B cell (primary cell): ENCODE results near the gene GFOD2.

Experiments used
- EZH2 ChIP-seq: IDR thresholded peaks from 2 replicates; pipeline ENCODE4 v1.6.1; 2012; ENCODE audit warnings: borderline replicate concordance, low read depth, mild to moderate bottlenecking, moderate library complexity, low read length; ENCODE audit not compliant: insufficient read depth, poor library complexity, severe bottlenecking
- TF ChIP-seq, protein P1 (sequence below): fragments of 200-600 bp; IDR thresholded peaks from one replicate; pipeline ENCODE4 v1.8.0; 2022; ENCODE audit warnings: antibody characterized with exemption, mild to moderate bottlenecking

DNA sequence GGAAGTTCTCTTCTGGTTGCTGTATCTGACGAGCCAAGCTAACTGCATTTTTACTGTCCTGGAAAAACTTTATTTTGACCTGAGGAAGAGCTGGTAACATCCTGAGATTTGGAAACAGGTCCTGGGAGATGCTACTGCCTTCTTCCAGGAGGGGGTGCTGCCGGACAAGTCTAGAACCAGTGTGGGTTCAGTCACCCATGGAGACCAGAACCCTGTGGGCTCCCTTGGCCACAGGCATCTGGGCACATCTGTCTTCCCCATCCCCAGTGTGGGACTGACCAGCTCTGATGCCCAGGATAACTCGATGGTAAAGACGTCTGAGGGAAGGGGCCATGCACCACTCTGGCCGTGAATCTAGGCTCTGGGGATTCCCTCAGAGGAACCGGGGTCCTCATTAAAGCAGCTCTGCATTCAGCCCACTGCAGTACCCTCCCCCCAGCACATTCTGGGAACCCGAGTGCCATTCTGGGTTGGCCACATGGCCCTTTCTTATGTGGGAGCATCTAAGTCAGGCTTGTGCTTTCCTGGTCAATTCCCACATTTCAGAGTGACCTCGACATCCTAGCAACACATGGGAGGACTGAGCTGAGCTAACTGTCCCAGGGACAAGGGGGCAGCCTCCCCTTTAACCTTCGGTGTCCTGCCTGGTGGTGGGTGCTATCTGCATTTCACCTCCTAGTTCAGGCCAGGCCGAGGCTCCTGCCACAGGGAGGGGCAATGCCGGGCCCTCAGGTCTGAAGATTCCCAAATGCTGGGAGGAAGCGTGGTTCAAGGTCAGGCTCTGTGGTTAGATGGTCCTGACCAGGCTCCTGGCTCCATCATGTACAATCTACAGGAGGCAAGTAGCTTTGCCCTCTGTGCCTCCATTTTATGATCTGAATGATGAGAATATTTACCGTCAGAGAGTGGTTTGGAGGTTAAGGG is 46.1 kb downstream of the GFOD2 start:
- TF ChIP-seq, protein P1, sequence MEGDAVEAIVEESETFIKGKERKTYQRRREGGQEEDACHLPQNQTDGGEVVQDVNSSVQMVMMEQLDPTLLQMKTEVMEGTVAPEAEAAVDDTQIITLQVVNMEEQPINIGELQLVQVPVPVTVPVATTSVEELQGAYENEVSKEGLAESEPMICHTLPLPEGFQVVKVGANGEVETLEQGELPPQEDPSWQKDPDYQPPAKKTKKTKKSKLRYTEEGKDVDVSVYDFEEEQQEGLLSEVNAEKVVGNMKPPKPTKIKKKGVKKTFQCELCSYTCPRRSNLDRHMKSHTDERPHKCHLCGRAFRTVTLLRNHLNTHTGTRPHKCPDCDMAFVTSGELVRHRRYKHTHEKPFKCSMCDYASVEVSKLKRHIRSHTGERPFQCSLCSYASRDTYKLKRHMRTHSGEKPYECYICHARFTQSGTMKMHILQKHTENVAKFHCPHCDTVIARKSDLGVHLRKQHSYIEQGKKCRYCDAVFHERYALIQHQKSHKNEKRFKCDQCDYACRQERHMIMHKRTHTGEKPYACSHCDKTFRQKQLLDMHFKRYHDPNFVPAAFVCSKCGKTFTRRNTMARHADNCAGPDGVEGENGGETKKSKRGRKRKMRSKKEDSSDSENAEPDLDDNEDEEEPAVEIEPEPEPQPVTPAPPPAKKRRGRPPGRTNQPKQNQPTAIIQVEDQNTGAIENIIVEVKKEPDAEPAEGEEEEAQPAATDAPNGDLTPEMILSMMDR: peak; percentile 81
- TF ChIP-seq EZH2: no peak
